ENCODE data around the gene FDX1. TPM values are rescaled to one million over a fixed set of nuclear protein-coding genes. Genes with fewer than 3 reads are reported as not detected.
"Not testable (repeated sequence)": the region's sequence is repeated elsewhere in the genome, so short reads cannot be mapped to it uniquely, and the experiment has no call there.

FDX1 gene
- total RNA-seq, 1 experiment from 2014 or later = 9.9 TPM

- no peak for TF ChIP-seq ATF2 (CRISPR knock-in tag; IDR thresholded peaks at IDR 0.05; ENCODE audit: borderline replicate concordance, low read depth)
These were observed 20.6 kb upstream of the FDX1 start (continued) for GRCh38 chr11:110409174-110409573.

GRCh38 chr11:110410651-110411050 is 19.1 kb upstream of the FDX1 start:
- TF ChIP-seq ATF6 (CRISPR knock-in tag; IDR thresholded peaks at IDR 0.05) = no peak
- no peak for TF ChIP-seq PREB (CRISPR knock-in tag; IDR thresholded peaks at IDR 0.05; ENCODE audit: borderline replicate concordance)
- TF ChIP-seq HMGXB4 (CRISPR knock-in tag; IDR thresholded peaks at IDR 0.05) = no peak
- no peak for TF ChIP-seq CREM (CRISPR knock-in tag; IDR thresholded peaks at IDR 0.05)
- no peak for TF ChIP-seq ELF4 (CRISPR knock-in tag; IDR thresholded peaks at IDR 0.05; ENCODE audit: low read depth)
- Mint-ChIP-seq H3K4me1 (peaks cover 2% of the 10 kb centered on the region), H3K4me3 (no peak overlapping the region), H3K9me3 (peaks cover 19% of the 10 kb centered on the region), H3K27me3 (ENCODE audit: low read depth) (no peaks in the 10 kb centered on the region; the same call in 1 of the 2 replicates), H3K36me3 (peaks cover 18% of the 10 kb centered on the region), H3K27ac (no peak overlapping the region)
- ChIA-PET POLR2A (no interaction called here), CTCF (interaction anchor here (0.6 kb wide), 1 partner anchor 62 kb away, joined by 4 read pairs; no protein-coding TSS in a partner anchor)
- DNase-seq (ENCODE audit: low spot score) (no peak), ATAC-seq (no peak)

GRCh38 chr11:110415081-110415480 is 14.7 kb upstream of the FDX1 start:
- CTCF ChIA-PET = no interaction called here
- peaks cover 13% of the 10 kb centered on the region for H3K36me3 Mint-ChIP-seq

GRCh38 chr11:110421658-110422057 is 8.1 kb upstream of the FDX1 start:
- H3K4me3 Mint-ChIP-seq; CTCF ChIA-PET; DNase-seq (ENCODE audit: low spot score); H3K27ac Mint-ChIP-seq; H3K27me3 Mint-ChIP-seq (ENCODE audit: low read depth); POLR2A ChIA-PET; ATAC-seq: not testable (repeated sequence)
- Mint-ChIP-seq H3K9me3 (peaks cover 54% of the 10 kb centered on the region), H3K4me1 (peaks cover 15% of the 10 kb centered on the region), H3K36me3 (peaks cover 37% of the 10 kb centered on the region)

More at GRCh38 chr11:110415081-110415480, 14.7 kb upstream of the FDX1 start:
- DNase-seq (ENCODE audit: low spot score) (no peak), ATAC-seq (no peak)
- Mint-ChIP-seq H3K27me3 (ENCODE audit: low read depth) (no peaks in the 10 kb centered on the region), H3K4me3 (no peak overlapping the region), H3K4me1 (peaks cover 11% of the 10 kb centered on the region), H3K9me3 (peaks cover 21% of the 10 kb centered on the region), H3K27ac (no peak overlapping the region)
- no peak for TF ChIP-seq ZNF138 (CRISPR knock-in tag; conservative IDR thresholded peaks at IDR 0.05)
- POLR2A ChIA-PET = no interaction called here

- H3K27ac Mint-ChIP-seq = no peak overlapping the region
- H3K36me3 Mint-ChIP-seq = peaks cover 37% of the 10 kb centered on the region
- H3K9me3 Mint-ChIP-seq = peaks cover 50% of the 10 kb centered on the region
- ATAC-seq (no peak), DNase-seq (ENCODE audit: low spot score) (no peak)
- ChIA-PET POLR2A (no interaction called here), CTCF (no interaction called here)
- H3K4me3 Mint-ChIP-seq = no peak overlapping the region
- H3K4me1 Mint-ChIP-seq = peaks cover 17% of the 10 kb centered on the region
- no peaks in the 10 kb centered on the region; the same call in 1 of the 2 replicates for H3K27me3 Mint-ChIP-seq (ENCODE audit: low read depth)
- no peak for TF ChIP-seq NFE2L1 (CRISPR knock-in tag; IDR thresholded peaks at IDR 0.05)
- no peak for TF ChIP-seq EMX1 (CRISPR knock-in tag; IDR thresholded peaks at IDR 0.05)
- no peak for TF ChIP-seq AR (CRISPR knock-in tag; IDR thresholded peaks at IDR 0.05)
- no peak for TF ChIP-seq ESRRA (CRISPR knock-in tag; IDR thresholded peaks at IDR 0.05; ENCODE audit: borderline replicate concordance)
- no peak for TF ChIP-seq TEAD1 (CRISPR knock-in tag; IDR thresholded peaks at IDR 0.05)
- TF ChIP-seq JUN (CRISPR knock-in tag; IDR thresholded peaks at IDR 0.05) = no peak
- no peak for TF ChIP-seq ZNF121 (CRISPR knock-in tag; IDR thresholded peaks at IDR 0.05)
- no peak for TF ChIP-seq GRHL2 (CRISPR knock-in tag; IDR thresholded peaks at IDR 0.05; ENCODE audit: insufficient replicate concordance, severe bottlenecking)
- no peak for TF ChIP-seq PREB (CRISPR knock-in tag; IDR thresholded peaks at IDR 0.05; ENCODE audit: borderline replicate concordance)
These were observed 7.3 kb upstream of the FDX1 start for GRCh38 chr11:110422306-110422905.

All from WTC11 (cell line).